ENCODE results near the gene SCAI.
"Not testable (repeated sequence)": the region's sequence is repeated elsewhere in the genome, so short reads cannot be mapped to it uniquely, and the experiment has no call there.

SCAI gene

DNA sequence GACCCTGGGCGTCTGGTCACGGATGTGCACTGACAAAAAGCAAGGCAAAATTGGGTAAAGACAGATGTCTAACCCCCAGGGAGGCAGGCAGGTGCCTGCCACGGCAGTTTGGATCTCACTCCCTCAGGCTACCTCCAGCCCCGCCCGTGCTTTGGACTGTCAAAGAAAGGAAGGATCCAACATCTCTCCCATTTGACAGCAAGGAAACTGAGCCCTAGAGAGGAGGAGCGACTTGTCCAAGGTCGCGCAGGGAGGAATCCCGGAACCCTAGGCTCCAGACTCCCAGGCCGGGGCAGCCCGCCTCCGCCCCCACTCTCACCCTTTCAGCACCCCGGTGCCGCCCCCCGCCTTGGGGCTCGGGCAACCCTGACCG lies 202.8 kb downstream of the SCAI start:
- no peak for DNase-seq

DNA sequence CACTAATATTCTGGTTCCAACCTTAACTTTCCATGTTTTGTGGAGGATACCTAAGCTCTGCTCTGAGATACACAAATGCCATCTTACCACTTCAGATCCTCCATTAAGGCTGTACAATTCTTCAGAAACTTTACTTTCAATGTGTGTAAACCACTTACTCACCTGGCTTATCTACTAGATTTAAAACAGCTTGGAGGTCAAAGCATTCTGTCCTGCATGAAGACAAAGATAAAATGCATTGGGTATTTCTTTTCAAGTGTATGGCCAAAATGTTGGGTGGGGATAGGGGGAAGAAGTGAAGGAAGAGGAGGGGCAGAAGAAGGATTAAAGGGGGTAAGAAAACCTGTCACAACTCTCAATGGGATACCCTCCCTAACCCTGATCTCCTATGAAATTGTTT lies 203.4 kb downstream of the SCAI start:
- no peak for DNase-seq

DNA sequence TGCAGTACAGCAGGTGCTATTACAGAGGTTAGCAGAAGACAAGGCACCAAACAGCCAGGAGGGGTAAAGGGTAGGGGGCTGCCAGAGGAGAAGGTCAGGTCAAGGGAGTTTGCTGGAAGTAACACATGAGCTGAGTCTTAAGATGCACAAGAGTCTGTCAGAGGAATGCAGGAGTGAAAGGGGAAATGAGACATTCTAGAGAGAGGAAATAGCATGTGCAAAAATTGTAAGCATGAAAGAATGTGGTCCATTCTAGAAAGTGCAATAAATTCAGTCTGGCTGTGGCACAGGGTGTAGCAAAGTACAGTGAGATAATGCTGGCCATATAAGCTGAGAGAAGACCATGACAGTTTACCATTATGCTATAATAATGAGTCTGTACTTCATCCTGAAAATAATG lies 209.0 kb downstream of the SCAI start:
- no peak for DNase-seq

DNA sequence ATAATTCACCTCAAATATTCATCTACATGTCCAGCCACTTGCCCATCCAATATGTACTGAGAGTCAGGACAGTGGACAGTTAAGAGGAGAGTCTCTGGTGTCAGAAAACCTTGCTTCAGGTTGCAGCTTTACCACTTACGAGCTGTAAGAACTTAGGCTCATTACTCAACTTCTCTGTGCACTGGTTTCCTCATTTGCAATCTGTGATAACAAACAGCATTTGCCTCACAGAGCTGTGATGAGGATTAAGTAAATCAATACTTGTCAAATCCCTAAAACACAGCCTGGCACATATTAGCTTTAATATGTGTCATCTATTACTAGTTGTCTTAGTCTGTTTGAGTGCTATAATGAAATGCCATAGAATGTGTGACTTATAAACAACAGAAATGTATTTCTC lies 211.0 kb downstream of the SCAI start:
- DNase-seq = no peak

DNA sequence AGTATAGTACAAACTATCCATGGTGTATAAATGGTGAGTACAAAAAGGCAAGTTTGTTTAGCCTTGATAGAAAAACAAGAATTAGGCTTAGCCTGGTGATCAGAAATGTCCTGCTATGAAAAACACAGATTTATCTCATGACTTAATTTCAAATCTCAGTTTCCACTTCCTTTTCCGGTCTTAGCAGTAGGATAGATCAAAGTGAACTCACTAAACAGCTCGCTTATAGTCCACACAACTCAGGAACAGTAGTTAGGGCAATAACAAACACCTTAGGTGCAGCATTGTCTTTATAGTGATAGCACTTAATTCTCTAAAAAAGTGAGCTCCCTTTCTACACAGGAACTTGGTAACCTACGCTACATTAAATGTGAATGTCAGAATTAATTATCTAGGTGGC lies 213.9 kb downstream of the SCAI start:
- DNase-seq = no peak

DNA sequence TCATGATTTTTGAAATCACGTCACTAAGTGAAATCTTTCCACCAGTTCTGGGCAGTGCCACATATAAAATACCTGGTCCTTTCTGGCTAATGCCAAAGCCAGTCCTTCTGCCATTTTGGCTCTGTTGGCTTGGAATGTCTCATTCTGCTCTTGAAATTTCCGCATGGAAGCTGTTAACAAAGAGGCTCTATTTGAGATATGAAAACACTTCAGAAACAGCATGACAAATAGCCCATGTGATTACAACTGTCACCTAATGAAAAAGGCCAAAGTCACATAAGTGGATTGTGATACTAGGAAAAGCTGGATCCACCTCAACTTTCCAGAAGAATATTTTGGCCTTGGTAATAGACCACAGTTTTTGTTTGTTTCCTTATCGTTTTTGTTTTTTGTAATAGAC lies 215.2 kb downstream of the SCAI start:
- no peak for DNase-seq

DNA sequence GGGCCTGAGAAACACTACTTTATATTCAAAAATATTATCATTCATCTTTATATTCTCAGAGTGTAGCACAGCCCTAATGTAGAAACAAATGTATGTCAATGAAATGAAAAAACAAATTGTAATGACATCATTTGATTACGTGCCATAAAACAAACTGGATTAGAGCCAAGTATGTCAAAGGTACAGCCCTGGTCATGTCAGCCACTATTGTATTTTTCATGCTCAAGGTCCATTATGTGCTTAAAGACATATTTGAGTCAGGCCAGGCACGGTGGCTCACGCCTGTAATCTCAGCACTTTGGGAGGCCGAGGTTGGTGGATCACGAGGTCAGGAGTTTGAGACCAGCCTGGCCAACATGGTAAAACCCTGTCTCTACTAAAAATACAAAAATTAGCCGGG lies 222.9 kb downstream of the SCAI start:
- not testable (repeated sequence) for DNase-seq

DNA sequence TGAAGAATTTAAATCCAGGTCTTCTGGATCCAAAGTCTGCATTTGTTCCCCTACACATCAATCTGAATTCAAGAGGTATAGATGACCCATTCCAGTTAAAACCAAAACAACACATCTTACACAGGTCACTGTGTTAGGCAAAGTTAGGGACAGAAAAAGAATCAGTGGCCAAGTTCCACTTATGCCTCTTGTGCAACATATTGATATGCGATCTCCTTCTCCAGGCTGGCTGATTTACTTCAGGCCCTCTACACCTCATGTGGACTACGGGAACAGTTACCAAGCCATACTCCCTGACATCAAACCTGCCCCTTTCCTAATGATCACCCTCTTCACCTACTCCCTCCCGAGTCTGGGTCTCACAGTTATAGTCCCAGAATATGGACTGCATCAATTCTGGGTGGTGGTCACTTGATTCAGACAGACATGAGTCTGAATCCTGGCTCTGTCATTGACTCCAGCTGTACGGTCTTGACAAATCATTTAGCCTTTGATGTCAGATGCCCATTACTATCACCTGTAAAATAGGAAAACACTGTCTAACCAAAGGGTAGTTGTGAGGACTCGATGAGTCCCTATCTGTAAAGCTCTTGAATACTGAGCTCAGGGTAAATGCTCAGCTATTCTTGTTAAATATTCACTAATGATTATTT lies 228.4 kb downstream of the SCAI start:
- DNase-seq = no peak

DNA sequence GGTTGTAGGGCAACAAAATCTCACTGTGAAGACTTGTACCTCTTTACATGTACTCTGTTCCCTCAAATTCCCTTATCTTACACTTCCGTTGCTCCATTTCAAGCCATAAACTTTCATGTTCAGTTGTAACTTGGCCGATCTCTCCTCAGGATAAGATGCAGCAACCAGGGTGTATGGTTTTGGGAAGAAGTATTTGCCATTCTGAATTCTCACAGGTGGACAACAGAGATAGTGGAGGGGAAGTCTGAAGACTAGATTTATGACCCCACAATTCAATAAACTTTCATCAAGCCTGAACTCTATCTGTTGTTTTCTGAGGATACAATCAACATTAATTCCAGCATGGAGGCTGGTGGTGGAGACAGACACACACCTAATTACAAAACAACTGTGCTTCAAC lies 229.9 kb downstream of the SCAI start:
- no peak for DNase-seq

DNA sequence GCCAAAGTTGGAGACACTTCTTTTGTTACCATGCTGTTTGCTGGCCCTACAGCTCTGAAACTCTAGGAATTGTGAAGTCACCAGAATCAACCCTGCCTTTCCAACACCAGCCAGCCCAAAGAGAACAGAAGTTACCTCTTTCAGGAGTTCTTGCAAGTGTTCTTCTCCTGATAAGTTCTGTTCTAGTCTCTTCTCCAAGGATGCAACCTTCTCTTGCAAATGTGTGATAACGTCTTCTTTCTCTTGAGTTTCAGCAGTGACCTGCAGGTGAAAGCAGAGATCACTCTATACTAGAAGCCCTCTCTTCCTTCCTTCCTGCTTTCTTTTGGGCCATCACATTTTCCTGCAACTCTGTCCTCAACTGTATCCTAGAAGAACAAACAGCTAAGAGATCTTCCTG lies 231.6 kb downstream of the SCAI start:
- no peak for DNase-seq

DNA sequence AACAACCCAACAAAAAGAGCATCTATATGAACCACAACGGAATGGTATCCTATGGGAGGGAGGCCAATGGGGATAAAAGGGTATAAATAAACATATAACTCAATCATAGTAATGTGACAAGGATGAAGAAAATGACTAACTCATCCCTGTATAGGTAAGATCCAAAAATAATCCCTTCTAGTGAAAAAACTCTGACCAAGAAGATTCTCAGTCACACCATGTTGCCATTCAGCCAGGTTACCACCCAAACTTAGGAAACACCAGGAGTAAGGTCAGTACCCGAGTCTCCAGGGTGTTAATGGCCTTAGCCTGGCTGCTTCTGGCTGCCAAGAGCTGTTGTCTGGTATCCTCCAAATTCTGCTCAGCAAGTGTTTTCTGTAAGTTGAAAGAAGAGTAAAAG lies 235.2 kb downstream of the SCAI start:
- no peak for DNase-seq

DNA sequence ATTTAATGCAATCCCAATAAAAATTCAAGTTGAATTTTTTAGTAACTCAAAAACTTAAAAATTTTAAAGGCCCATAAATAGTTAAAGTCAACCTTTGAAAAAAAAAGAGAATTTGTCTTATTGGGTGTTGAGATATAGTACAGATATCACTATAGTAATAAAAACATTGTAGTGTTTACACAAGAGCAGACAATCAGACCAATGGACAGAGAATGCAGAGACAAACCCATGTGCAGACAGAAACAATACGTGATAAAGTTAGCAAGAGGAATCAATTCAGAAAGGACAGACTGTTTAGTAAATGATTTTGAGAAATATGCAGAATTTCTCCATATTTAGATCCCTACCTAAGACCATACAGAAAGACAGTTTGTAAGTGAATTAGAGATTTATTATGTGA lies 236.4 kb downstream of the SCAI start:
- no peak for DNase-seq

DNA sequence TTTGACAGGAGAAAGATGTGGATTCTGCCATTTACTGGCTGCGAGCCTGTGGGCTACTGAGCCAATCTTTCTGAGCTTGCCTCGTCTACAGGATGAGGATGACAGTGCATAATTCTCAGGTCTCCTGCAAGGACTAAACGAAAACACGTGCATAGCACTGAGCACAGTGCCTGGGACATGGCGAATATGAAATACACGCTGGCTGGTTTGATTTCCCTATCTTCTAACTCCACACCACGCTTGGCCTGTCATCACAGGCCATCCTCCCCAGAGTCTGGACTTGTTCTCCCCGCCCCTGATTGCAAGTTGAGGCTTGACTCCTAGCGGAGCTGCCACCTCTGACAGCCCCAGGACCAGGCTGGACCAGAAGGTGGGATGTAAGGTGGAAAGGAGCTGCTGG lies 243.5 kb downstream of the SCAI start:
- no peak for DNase-seq

DNA sequence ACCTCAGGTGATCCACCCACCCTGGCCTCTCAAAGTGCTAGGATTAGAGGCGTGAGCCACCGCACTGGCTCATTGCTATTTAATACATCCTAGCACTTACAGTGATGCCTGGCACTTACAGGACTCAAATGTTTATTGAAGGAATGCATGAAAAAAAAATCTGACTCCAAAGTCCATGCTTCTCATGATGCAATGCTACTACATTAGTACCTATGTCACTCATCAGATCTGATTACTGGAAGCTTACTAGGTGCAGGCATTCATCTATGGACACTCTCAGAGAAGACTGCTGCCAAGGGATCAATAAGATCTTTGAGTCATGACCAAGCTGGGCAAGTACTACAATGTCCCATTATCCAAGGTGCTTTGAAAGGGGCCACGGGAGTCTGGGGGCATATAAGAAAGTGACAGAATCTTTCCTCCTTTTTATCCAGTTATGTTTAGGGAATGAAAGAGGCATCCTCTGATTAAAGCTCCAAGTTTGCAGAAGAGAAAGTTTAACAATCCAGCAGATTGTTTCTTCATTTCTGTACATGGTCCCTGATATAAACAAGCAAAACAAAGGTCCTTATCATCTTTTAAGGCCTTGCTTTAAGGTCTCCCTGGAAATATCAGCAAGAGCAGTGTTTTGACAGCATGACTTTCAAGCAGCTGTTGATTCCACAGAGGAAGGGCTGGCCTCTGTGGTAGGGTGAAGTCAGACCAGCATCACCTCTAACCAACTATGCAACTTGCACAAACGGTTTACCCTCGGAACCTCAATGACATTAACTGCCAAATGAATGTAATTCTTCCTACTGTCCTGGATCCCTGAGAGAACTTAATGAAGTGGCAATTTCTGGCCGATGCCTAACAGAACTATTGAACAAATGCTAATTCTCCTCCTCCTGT lies 245.5 kb downstream of the SCAI start:
- DNase-seq = no peak

DNA sequence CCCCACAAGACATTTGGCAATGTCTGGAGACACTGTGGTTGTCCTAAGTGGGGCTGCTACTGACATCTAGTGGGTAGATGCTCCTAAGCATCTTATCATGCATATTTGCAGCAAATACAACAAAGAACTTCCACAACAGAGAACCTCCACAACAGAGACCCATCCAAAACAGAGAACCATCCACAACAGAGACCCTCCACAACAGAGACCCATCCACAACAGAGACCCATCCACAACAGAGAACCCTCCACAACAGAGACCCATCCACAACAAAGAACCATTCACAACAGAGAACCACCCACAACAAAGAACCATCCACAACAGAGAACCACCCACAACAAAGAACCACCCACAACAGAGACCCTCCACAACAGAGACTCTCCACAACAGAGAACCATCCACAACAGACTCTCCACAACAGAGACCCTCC lies 248.6 kb downstream of the SCAI start:
- no peak for DNase-seq

DNA sequence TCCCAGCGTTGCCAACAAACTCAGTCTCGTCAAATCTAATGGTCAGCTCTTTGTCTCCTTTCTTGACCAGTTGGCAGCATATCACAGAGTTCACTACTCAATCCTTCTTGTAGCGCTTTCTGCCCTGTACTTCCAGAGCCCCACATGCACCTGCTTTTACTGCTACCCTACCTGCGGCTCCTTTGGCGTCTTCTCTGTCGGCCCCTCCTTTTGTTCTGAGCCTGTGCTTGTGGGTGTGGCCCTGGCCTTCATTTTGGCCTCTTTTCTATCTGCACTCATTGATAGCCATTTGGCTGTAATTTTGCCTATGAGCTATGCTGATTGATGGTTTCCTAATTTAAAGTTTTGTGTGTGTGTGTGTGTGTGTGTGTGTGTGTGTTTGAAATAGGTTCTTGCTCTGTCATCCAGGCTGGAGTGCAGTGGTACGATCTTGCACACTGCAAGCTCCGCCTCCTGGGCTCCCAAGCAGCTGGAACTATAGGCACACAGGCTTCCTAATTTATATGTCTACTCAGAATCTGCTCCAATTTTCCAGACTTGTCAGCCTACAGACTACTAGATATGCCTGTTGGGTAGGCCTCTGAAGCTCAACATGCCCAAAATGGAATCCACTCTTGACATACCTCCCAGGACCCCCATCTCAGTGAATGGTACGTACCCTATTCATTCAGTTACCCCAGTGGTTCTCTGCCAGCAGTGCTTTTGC lies 249.1 kb downstream of the SCAI start:
- DNase-seq = no peak

All from amniotic stem cell (primary cell).